BLaER1 (cell line): ENCODE data around the gene ACP5.

ENCODE experiments used
- H3K27ac ChIP-seq: shearing (Covaris generic); formaldehyde crosslinking; 2 replicates; pipeline ENCODE4 v1.8.1; 2022
- H3K27me3 ChIP-seq: shearing (Covaris generic); formaldehyde crosslinking; 2 replicates; pipeline ENCODE4 v1.8.1; 2022
- H3K36me3 ChIP-seq: shearing (Covaris generic); formaldehyde crosslinking; 2 replicates; pipeline ENCODE4 v1.8.1; 2022
- H3K4me1 ChIP-seq: shearing (Covaris generic); formaldehyde crosslinking; 2 replicates; pipeline ENCODE4 v1.8.1; 2022
- H3K4me2 ChIP-seq: shearing (Covaris generic); formaldehyde crosslinking; 2 replicates; pipeline ENCODE4 v1.8.1; 2022
- H3K4me3 ChIP-seq: shearing (Covaris generic); formaldehyde crosslinking; 2 replicates; pipeline ENCODE4 v1.8.1; 2022
- H3K9ac ChIP-seq: shearing (Covaris generic); formaldehyde crosslinking; 2 replicates; pipeline ENCODE4 v1.8.1; 2022
- H3K9me3 ChIP-seq: shearing (Covaris generic); formaldehyde crosslinking; 2 replicates; pipeline ENCODE4 v1.8.1; 2022
- H4K20me1 ChIP-seq: shearing (Covaris generic); formaldehyde crosslinking; 2 replicates; pipeline ENCODE4 v1.8.1; 2022
- Cebpa-rat ChIP-seq: shearing (Covaris generic); IDR thresholded peaks from 2 replicates; pipeline ENCODE4 v1.8.1; 2022

Gene ACP5

GRCh38 chr19:11563532-11563931 lies 13.9 kb downstream of the ACP5 start:
- Histone ChIP-seq H4K20me1 (peaks cover 4% of the 10 kb centered on the region), H3K9me3 (no peaks in the 10 kb centered on the region), H3K9ac (no peak overlapping the region), H3K4me3 (no peak overlapping the region), H3K36me3 (no peaks in the 10 kb centered on the region), H3K4me1 (peaks cover 51% of the 10 kb centered on the region), H3K27me3 (no peaks in the 10 kb centered on the region), H3K27ac (no peak overlapping the region), H3K4me2 (no peak overlapping the region)
- TF ChIP-seq Cebpa-rat, result no peak

GRCh38 chr19:11560404-11561051 lies 16.9 kb downstream of the ACP5 start:
- H3K4me2 ChIP-seq, result peak overlapping the region; percentile 93
- no peaks in the 10 kb centered on the region for H3K9me3 ChIP-seq
- peaks cover 34% of the 10 kb centered on the region for H4K20me1 ChIP-seq
- no peak overlapping the region for H3K27ac ChIP-seq
- TF ChIP-seq Cebpa-rat, result no peak
- peaks cover 12% of the 10 kb centered on the region; the same call in 1 of the 2 replicates for H3K36me3 ChIP-seq
- no peak overlapping the region for H3K4me3 ChIP-seq
- no peaks in the 10 kb centered on the region for H3K27me3 ChIP-seq
- H3K4me1 ChIP-seq, result peaks cover 60% of the 10 kb centered on the region
- H3K9ac ChIP-seq, result no peak overlapping the region

- Histone ChIP-seq H3K9ac (peak within 1 kb of the TSS; percentile 83), H3K9me3 (no peaks in the 10 kb centered on the region), H4K20me1 (peaks cover 48% of the 10 kb centered on the region), H3K27ac (peak within 1 kb of the TSS; percentile 79), H3K4me2 (peak within 1 kb of the TSS; percentile 98), H3K27me3 (no peaks in the 10 kb centered on the region), H3K4me3 (peak within 1 kb of the TSS; percentile 95), H3K4me1 (peaks cover 60% of the 10 kb centered on the region), H3K36me3 (peaks cover 14% of the 10 kb centered on the region; the same call in 1 of the 2 replicates)
- no peak for TF ChIP-seq Cebpa-rat
These were observed 18.3 kb downstream of the ACP5 start, which contains the start of gene ELOF1 for GRCh38 chr19:11558881-11559828. Gene ELOF1, minus strand, starts transcription at chr19:11559230. Its CDS starts 4,883 bp downstream, at chr19:11554347.

GRCh38 chr19:11556634-11557420 lies 20.6 kb downstream of the ACP5 start:
- TF ChIP-seq Cebpa-rat, result no peak
- Histone ChIP-seq H3K4me1 (peaks cover 81% of the 10 kb centered on the region), H3K27me3 (no peaks in the 10 kb centered on the region), H4K20me1 (peaks cover 69% of the 10 kb centered on the region), H3K36me3 (peaks cover 34% of the 10 kb centered on the region), H3K9me3 (no peaks in the 10 kb centered on the region), H3K4me2 (peak overlapping the region; percentile 28), H3K4me3 (no peak overlapping the region), H3K27ac (no peak overlapping the region), H3K9ac (no peak overlapping the region)

GRCh38 chr19:11555246-11555645 lies 22.2 kb downstream of the ACP5 start:
- no peaks in the 10 kb centered on the region for H3K9me3 ChIP-seq
- no peak overlapping the region for H3K9ac ChIP-seq
- no peak overlapping the region for H3K4me2 ChIP-seq
- H3K36me3 ChIP-seq, result peaks cover 42% of the 10 kb centered on the region
- no peak overlapping the region for H3K4me3 ChIP-seq
- TF ChIP-seq Cebpa-rat, result no peak
- peaks cover 73% of the 10 kb centered on the region for H3K4me1 ChIP-seq
- H3K27me3 ChIP-seq, result no peaks in the 10 kb centered on the region
- peaks cover 69% of the 10 kb centered on the region for H4K20me1 ChIP-seq
- no peak overlapping the region for H3K27ac ChIP-seq

GRCh38 chr19:11554160-11554559 lies 23.3 kb downstream of the ACP5 start:
- Histone ChIP-seq H3K9ac (peak overlapping the region; percentile 9; the same call in 1 of the 2 replicates), H3K4me3 (no peak overlapping the region), H3K27me3 (no peaks in the 10 kb centered on the region), H3K9me3 (no peaks in the 10 kb centered on the region), H3K4me2 (peak overlapping the region; percentile 76), H3K36me3 (peaks cover 42% of the 10 kb centered on the region), H3K27ac (peak overlapping the region; percentile 4; the same call in 1 of the 2 replicates), H4K20me1 (peaks cover 69% of the 10 kb centered on the region), H3K4me1 (peaks cover 64% of the 10 kb centered on the region)
- no peak for TF ChIP-seq Cebpa-rat

GRCh38 chr19:11552666-11553372 lies 24.6 kb downstream of the ACP5 start:
- peak overlapping the region; percentile 76 for H3K4me2 ChIP-seq
- peak overlapping the region; percentile 46 for H3K27ac ChIP-seq
- peaks cover 42% of the 10 kb centered on the region for H3K36me3 ChIP-seq
- H4K20me1 ChIP-seq, result peaks cover 57% of the 10 kb centered on the region
- H3K9me3 ChIP-seq, result no peaks in the 10 kb centered on the region
- H3K4me1 ChIP-seq, result peaks cover 56% of the 10 kb centered on the region
- no peak for TF ChIP-seq Cebpa-rat
- peak overlapping the region; percentile 3; the same call in 1 of the 2 replicates for H3K9ac ChIP-seq
- H3K4me3 ChIP-seq, result no peak overlapping the region; the same call in 1 of the 2 replicates
- H3K27me3 ChIP-seq, result no peaks in the 10 kb centered on the region

GRCh38 chr19:11551603-11552235 lies 25.7 kb downstream of the ACP5 start:
- Histone ChIP-seq H3K9me3 (no peaks in the 10 kb centered on the region), H3K4me2 (peak overlapping the region; percentile 76; the same call in 1 of the 2 replicates), H3K4me3 (no peak overlapping the region), H3K36me3 (peaks cover 42% of the 10 kb centered on the region), H3K27ac (peak overlapping the region; percentile 46; the same call in 1 of the 2 replicates), H3K27me3 (no peaks in the 10 kb centered on the region), H3K4me1 (peaks cover 45% of the 10 kb centered on the region), H4K20me1 (peaks cover 46% of the 10 kb centered on the region), H3K9ac (peak overlapping the region; percentile 3; the same call in 1 of the 2 replicates)
- TF ChIP-seq Cebpa-rat, result no peak
